Measurements from ENCODE around the gene GNPTAB.

The GNPTAB gene

DNA sequence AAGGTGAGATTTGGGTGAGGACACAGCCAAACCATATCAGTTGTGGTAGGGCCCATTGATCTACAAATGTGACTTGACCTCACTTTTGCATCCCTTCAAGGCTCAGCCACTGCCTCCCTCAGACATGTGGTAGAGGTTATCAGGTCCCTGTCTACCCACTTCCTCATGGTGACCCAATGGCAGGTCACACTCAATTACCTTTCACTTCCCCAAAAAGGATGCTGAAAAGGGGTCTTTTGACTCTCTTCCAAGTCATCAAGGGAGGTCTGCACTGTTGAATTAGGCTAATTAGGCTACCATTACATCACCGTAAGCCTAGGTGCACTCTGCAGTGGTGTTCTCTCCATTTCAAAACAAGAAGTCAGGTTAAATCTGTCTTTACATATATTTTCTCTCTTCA is 24.0 kb upstream of the GNPTAB start:
- Histone ChIP-seq H3K36me3 (no peaks in the 10 kb centered on the region), H3K4me3 (ENCODE audit: low read depth, low read length) (no peak overlapping the region), H3K9me3 (no peaks in the 10 kb centered on the region), H3K27me3 (no peaks in the 10 kb centered on the region), H3K4me1 (no peaks in the 10 kb centered on the region)
- TF ChIP-seq, protein P1, sequence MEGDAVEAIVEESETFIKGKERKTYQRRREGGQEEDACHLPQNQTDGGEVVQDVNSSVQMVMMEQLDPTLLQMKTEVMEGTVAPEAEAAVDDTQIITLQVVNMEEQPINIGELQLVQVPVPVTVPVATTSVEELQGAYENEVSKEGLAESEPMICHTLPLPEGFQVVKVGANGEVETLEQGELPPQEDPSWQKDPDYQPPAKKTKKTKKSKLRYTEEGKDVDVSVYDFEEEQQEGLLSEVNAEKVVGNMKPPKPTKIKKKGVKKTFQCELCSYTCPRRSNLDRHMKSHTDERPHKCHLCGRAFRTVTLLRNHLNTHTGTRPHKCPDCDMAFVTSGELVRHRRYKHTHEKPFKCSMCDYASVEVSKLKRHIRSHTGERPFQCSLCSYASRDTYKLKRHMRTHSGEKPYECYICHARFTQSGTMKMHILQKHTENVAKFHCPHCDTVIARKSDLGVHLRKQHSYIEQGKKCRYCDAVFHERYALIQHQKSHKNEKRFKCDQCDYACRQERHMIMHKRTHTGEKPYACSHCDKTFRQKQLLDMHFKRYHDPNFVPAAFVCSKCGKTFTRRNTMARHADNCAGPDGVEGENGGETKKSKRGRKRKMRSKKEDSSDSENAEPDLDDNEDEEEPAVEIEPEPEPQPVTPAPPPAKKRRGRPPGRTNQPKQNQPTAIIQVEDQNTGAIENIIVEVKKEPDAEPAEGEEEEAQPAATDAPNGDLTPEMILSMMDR (IDR thresholded peaks at IDR 0.05; ENCODE audit: low read depth, low read length), result no peak
- no peak for DNase-seq

DNA sequence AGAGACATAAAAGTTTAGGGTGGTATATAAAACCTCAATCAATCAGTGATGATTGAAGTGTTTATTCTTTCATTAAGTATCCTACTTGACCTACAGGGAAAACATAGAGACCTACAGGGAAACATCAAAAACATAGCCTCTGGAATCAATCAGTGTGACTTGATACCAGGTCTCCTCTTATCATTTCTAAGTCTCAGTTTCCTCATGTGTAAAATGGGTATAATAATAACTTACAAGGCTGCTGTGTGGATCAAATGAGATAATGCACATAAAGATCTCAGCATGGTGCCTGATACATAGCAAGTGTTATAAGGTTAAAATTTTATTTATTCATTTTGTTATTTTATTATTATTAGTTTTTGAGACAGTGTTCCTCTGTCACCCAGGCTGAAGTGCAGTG is 22.2 kb upstream of the GNPTAB start:
- H3K27me3 ChIP-seq, result no peaks in the 10 kb centered on the region
- H3K4me3 ChIP-seq (ENCODE audit: low read depth, low read length), result no peak overlapping the region
- no peaks in the 10 kb centered on the region for H3K4me1 ChIP-seq
- no peaks in the 10 kb centered on the region for H3K9me3 ChIP-seq
- H3K36me3 ChIP-seq, result no peaks in the 10 kb centered on the region
- TF ChIP-seq, protein P1 (IDR thresholded peaks at IDR 0.05; ENCODE audit: low read depth, low read length), result no peak
- no peak for DNase-seq

DNA sequence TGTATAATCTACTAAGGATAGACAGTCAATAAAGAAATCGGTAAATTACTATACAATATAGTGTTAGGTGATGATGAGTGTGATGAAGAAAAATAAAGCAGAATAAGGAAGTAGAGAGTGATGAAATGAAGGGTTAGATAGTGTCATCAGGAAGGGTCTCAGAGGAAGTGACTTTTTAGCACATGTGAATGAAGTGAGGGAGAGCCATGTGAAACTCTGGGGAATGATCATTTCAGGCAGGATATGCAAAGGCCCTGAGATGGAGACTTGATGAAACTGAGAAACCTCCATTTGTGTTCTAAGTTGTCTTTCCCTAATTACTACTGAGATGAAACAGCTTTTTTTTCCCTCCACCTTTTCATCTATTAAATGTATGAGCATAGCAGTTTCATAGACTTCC is 19.4 kb upstream of the GNPTAB start:
- H3K27me3 ChIP-seq, result no peaks in the 10 kb centered on the region
- no peak for DNase-seq
- no peaks in the 10 kb centered on the region for H3K9me3 ChIP-seq
- H3K4me1 ChIP-seq, result no peaks in the 10 kb centered on the region
- TF ChIP-seq, protein P1 (IDR thresholded peaks at IDR 0.05; ENCODE audit: low read depth, low read length), result no peak
- H3K4me3 ChIP-seq (ENCODE audit: low read depth, low read length), result no peak overlapping the region
- no peaks in the 10 kb centered on the region for H3K36me3 ChIP-seq

DNA sequence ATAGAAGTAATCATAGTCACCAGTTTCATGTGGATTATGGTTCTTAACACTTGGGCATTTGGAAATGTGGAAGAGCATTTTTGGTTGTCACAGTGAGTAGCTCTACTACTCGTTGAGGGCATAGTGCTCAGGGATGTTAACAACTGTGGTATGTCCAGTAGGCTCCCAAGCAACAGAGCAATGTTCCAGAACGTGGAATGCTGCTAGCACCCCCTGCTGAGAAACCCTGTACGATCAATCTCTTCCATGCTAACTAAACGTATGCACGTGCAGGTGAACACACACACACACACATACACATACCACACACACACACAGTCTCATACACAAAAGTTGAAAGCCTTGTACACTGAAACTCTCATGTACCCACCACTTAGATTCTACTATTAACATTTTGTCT is 16.6 kb upstream of the GNPTAB start:
- TF ChIP-seq, protein P1 (IDR thresholded peaks at IDR 0.05; ENCODE audit: low read depth, low read length), result no peak
- Histone ChIP-seq H3K4me1 (no peaks in the 10 kb centered on the region), H3K9me3 (no peaks in the 10 kb centered on the region), H3K27me3 (no peaks in the 10 kb centered on the region), H3K4me3 (ENCODE audit: low read depth, low read length) (no peak overlapping the region), H3K36me3 (no peaks in the 10 kb centered on the region)
- DNase-seq, result no peak

DNA sequence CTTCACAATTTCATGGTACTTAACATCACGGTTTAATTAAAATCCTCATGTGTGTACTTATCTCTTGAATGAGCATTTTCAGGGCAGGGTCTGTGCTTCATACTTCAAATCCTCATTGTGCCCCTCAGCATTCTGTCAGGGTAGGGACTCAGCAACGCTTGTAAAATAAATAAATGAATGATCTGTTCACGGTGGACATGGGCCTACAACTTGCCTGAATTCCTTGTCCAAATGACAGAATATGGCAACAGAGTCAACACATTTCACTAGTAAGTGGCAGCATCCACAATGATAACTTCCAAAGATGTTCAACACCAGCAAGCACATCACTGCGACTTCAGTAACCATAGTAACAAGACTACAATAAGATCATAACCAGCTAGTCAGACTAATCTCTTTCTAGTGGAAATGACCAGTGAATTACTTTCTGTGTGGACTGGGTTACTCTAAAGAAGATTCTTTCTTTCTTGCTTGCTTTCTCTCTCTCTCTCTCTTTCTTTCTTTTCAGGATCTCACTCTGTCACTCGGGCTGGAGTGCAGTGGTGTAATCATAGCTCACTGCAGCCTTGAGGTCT is 14.5 kb upstream of the GNPTAB start:
- TF ChIP-seq, protein P1 (IDR thresholded peaks at IDR 0.05; ENCODE audit: low read depth, low read length), result no peak
- H3K9me3 ChIP-seq, result no peaks in the 10 kb centered on the region
- H3K36me3 ChIP-seq, result no peaks in the 10 kb centered on the region
- no peaks in the 10 kb centered on the region for H3K4me1 ChIP-seq
- no peak for DNase-seq
- H3K4me3 ChIP-seq (ENCODE audit: low read depth, low read length), result no peak overlapping the region
- H3K27me3 ChIP-seq, result no peaks in the 10 kb centered on the region

DNA sequence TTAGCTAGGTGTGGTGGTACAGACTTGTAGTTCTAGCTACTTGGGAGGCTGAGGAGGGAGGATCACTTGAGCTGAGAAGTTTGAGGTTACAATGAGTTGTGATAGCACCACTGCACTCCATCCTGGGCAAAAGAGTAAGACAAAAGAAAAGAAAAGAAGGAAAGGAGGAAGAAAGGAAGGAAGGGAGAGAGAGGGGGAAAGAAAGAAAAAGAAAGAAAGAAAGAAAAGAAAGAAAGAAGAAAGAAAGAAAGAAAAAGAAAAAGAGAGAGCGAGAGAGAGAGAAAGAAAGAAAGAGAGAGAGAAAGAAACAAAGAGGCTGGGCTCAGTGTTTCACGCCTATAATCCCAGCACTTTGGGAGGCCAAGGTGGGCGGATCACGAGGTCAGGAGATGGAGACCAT is 10.3 kb upstream of the GNPTAB start:
- Histone ChIP-seq H3K4me1 (no peaks in the 10 kb centered on the region), H3K9me3 (no peaks in the 10 kb centered on the region), H3K27me3 (no peaks in the 10 kb centered on the region), H3K36me3 (no peaks in the 10 kb centered on the region), H3K4me3 (ENCODE audit: low read depth, low read length) (no peak overlapping the region)
- DNase-seq, result no peak
- TF ChIP-seq, protein P1 (IDR thresholded peaks at IDR 0.05; ENCODE audit: low read depth, low read length), result no peak

Measured in BE2C (cell line).